ENCODE results near the gene GSTCD. TPM values are rescaled to one million over a fixed set of nuclear protein-coding genes. Genes with fewer than 3 reads are reported as not detected.
"Not testable (repeated sequence)": the region's sequence is repeated elsewhere in the genome, so short reads cannot be mapped to it uniquely, and the experiment has no call there.

Gene GSTCD
- total and polyA plus RNA-seq, 2 donors (not counting 1 experiment from before 2014, with no cell fraction given) = 5.0 to 13.2 TPM

GRCh38 chr4:105845559-105845958 is 137.0 kb downstream of the GSTCD start:
- H3K4me1 Mint-ChIP-seq = no peaks in the 10 kb centered on the region
- no peaks in the 10 kb centered on the region for H3K36me3 ChIP-seq (replicated peaks in 1 of 2; ENCODE audit: control extremely low read depth in 1 of 2, control insufficient read depth in 1 of 2, extremely low read depth in 1 of 2, insufficient read depth in 2 of 2, low read length in 1 of 2)
- ATAC-seq (ENCODE audit: low read depth) (no peak), DNase-seq (no peak)
- H3K27ac Mint-ChIP-seq = no peak overlapping the region
- H3K27me3 ChIP-seq (replicated peaks in 1 of 4; ENCODE audit: control extremely low read depth in 1 of 4, control insufficient read depth in 3 of 4, insufficient read depth in 4 of 4, low read length in 3 of 4) = no peaks in the 10 kb centered on the region
- no peak overlapping the region for H3K4me3 Mint-ChIP-seq
- H3K4me2 ChIP-seq (replicated peaks; ENCODE audit: low read depth, low read length, poor library complexity, severe bottlenecking) = no peak overlapping the region
- 92% methylated on average over 2 of the region's 3 CpGs for WGBS (ENCODE audit: insufficient coverage)
- H3K27me3 Mint-ChIP-seq = no peaks in the 10 kb centered on the region
- no peak overlapping the region for H3K9ac ChIP-seq (ENCODE audit: low read length)
- no peak overlapping the region for H3K4me3 ChIP-seq (ENCODE audit: control extremely low read depth in 1 of 5, extremely low read depth in 1 of 5, insufficient read depth in 1 of 5, low read depth in 2 of 5, low read length in 4 of 5)
- H3K9me3 Mint-ChIP-seq (ENCODE audit: insufficient read depth) = no peaks in the 10 kb centered on the region
- no peaks in the 10 kb centered on the region for H3K4me1 ChIP-seq (ENCODE audit: control insufficient read depth in 2 of 2, insufficient read depth in 2 of 2, low read length in 2 of 2)
- no peaks in the 10 kb centered on the region for H4K20me1 ChIP-seq (ENCODE audit: control insufficient read depth, insufficient read depth, low read length, poor library complexity, severe bottlenecking)
- H3K79me2 ChIP-seq (ENCODE audit: control insufficient read depth, insufficient read depth, low read length) = no peaks in the 10 kb centered on the region
- no peak overlapping the region for H2AFZ ChIP-seq (ENCODE audit: insufficient read depth, low read depth, low read length, poor library complexity, severe bottlenecking)
- intact Hi-C loops (cut with micrococcal nuclease) = no loop called here
- H3K9me3 ChIP-seq (ENCODE audit: control extremely low read depth in 1 of 3, control insufficient read depth in 2 of 3, insufficient read depth in 1 of 3, low read length in 2 of 3) = no peaks in the 10 kb centered on the region
- TF ChIP-seq CTCF (IDR thresholded peaks at IDR 0.05) (no peak), EZH2 (IDR thresholded peaks at IDR 0.05; ENCODE audit: borderline replicate concordance, insufficient read depth, low read depth, low read length, poor library complexity, severe bottlenecking) (no peak)
- H3K27ac ChIP-seq (ENCODE audit: low read length in 2 of 2) = no peak overlapping the region
- POLR2A ChIA-PET = no interaction called here
- CTCF ChIA-PET = no interaction called here

GRCh38 chr4:105848359-105848758 is 139.8 kb downstream of the GSTCD start:
- H3K79me2 ChIP-seq (ENCODE audit: control insufficient read depth, insufficient read depth, low read length); H3K4me3 ChIP-seq (ENCODE audit: control extremely low read depth in 1 of 5, extremely low read depth in 1 of 5, insufficient read depth in 1 of 5, low read depth in 2 of 5, low read length in 4 of 5); H2AFZ ChIP-seq (ENCODE audit: insufficient read depth, low read depth, low read length, poor library complexity, severe bottlenecking); H3K9me3 ChIP-seq (ENCODE audit: control extremely low read depth in 1 of 3, control insufficient read depth in 2 of 3, insufficient read depth in 1 of 3, low read length in 2 of 3); H3K4me1 Mint-ChIP-seq; H3K27me3 ChIP-seq (replicated peaks in 1 of 4; ENCODE audit: control extremely low read depth in 1 of 4, control insufficient read depth in 3 of 4, insufficient read depth in 4 of 4, low read length in 3 of 4); DNase-seq; intact Hi-C loops (cut with micrococcal nuclease); H3K36me3 ChIP-seq (replicated peaks in 1 of 2; ENCODE audit: control extremely low read depth in 1 of 2, control insufficient read depth in 1 of 2, extremely low read depth in 1 of 2, insufficient read depth in 2 of 2, low read length in 1 of 2); H3K4me2 ChIP-seq (replicated peaks; ENCODE audit: low read depth, low read length, poor library complexity, severe bottlenecking); H3K27me3 Mint-ChIP-seq; CTCF ChIA-PET; H3K9ac ChIP-seq (ENCODE audit: low read length); H3K4me3 Mint-ChIP-seq; H3K9me3 Mint-ChIP-seq (ENCODE audit: insufficient read depth); H3K4me1 ChIP-seq (ENCODE audit: control insufficient read depth in 2 of 2, insufficient read depth in 2 of 2, low read length in 2 of 2); H4K20me1 ChIP-seq (ENCODE audit: control insufficient read depth, insufficient read depth, low read length, poor library complexity, severe bottlenecking); H3K27ac Mint-ChIP-seq; ATAC-seq (ENCODE audit: low read depth); H3K27ac ChIP-seq (ENCODE audit: low read length in 2 of 2); POLR2A ChIA-PET: not testable (repeated sequence)
- no CpG with 5 or more reads among the region's 6 CpGs for WGBS (ENCODE audit: insufficient coverage)

Data from B cell (primary cell).